Measurements from ENCODE around the gene ZNF469.

ZNF469 gene

DNA sequence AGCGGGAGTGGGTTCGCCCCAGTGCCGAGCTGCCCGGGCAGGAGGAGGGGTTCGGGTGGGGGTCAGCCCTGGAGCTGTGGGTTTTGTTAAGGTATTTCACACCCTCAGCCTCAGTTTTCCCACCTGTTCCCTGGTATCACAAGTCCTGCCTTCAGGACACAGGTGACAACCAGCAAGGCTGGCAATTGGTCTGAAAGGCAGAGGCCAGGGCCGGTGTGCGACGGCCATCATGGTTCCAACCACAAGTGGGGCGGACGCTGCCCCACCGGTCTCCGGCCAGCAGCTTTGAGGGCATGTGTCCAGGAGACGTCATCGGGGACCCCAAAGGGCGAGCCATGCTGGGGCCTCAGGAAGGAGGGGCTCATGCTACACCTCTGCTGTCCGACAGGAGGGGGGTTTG is 10.8 kb downstream of the ZNF469 start:
- TF ChIP-seq, protein P1, sequence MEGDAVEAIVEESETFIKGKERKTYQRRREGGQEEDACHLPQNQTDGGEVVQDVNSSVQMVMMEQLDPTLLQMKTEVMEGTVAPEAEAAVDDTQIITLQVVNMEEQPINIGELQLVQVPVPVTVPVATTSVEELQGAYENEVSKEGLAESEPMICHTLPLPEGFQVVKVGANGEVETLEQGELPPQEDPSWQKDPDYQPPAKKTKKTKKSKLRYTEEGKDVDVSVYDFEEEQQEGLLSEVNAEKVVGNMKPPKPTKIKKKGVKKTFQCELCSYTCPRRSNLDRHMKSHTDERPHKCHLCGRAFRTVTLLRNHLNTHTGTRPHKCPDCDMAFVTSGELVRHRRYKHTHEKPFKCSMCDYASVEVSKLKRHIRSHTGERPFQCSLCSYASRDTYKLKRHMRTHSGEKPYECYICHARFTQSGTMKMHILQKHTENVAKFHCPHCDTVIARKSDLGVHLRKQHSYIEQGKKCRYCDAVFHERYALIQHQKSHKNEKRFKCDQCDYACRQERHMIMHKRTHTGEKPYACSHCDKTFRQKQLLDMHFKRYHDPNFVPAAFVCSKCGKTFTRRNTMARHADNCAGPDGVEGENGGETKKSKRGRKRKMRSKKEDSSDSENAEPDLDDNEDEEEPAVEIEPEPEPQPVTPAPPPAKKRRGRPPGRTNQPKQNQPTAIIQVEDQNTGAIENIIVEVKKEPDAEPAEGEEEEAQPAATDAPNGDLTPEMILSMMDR (conservative IDR thresholded peaks at IDR 0.05; ENCODE audit: low read depth, low read length) = no peak
- DNase-seq (ENCODE audit: low read depth) = no peak

DNA sequence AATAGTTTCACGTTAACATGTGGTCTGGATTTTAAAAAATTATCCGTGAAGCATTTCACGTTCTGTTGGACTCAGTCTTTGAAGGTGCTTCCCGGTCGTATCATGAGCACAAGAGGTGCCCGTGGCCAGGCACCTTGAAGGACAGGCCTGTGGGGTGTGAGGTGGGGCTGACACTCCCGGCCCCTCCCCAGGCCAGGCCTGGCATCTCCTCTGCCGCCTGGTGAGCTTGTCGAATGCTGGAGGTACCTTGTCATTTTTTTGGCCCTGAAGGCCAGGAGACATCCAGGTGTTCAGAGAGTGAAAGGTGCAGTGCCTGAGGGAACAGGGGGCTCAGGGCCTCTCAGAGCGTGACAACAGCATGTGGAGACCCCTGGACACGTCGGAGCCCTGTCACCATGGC is 11.7 kb downstream of the ZNF469 start:
- TF ChIP-seq, protein P1 (conservative IDR thresholded peaks at IDR 0.05; ENCODE audit: low read depth, low read length) = no peak
- H3K4me3 ChIP-seq (ENCODE audit: low read depth, low read length) = no peak overlapping the region
- DNase-seq (ENCODE audit: low read depth) = no peak

More for the DNA sequence above, 10.8 kb downstream of the ZNF469 start:
- H3K4me3 ChIP-seq (ENCODE audit: low read depth, low read length) = no peak overlapping the region

DNA sequence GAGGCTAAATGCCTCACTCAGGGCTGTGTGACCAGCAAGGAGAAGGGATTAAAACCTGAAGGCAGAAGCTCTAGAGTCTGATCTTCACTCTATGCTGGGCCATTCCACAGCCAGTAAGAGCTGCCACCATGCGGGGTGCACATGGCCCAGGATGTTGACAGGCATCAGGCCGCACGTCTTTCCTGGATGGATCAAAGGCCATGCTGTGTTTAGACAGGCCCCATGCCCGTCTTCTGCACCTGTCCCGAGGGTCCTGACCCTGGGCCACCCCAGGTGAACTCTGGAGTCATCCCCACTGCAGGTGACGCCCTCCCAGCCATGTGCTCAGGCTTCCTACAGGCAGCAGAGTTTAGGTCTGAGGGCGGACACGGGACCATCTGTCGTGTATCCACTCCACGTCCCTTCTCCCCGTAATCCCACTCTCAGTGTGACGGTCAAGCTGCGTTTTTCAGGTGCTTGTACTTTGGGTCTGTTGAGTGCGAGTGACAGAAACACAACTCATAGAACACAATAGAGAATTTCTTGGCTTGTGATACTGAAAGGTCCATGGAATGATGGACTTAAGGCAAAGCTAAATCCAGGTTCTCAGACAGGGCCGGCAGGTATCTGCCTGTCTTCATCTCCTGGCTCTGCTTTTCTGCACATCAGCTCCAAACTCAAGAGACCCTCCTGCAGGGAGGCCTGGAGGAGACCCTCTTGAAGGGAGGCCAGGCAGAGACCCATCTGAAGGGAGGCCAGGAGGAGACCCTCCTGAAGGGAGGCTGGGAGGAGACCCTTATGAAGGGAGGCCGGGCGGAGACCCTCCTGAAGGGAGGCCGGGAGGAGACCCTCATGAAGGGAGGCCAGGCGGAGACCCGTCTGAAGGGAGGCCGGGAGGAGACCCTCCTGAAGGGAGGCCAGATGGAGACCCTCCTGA is 13.2 kb downstream of the ZNF469 start:
- H3K4me3 ChIP-seq (ENCODE audit: low read depth, low read length) = no peak overlapping the region
- TF ChIP-seq, protein P1 (conservative IDR thresholded peaks at IDR 0.05; ENCODE audit: low read depth, low read length) = no peak

DNA sequence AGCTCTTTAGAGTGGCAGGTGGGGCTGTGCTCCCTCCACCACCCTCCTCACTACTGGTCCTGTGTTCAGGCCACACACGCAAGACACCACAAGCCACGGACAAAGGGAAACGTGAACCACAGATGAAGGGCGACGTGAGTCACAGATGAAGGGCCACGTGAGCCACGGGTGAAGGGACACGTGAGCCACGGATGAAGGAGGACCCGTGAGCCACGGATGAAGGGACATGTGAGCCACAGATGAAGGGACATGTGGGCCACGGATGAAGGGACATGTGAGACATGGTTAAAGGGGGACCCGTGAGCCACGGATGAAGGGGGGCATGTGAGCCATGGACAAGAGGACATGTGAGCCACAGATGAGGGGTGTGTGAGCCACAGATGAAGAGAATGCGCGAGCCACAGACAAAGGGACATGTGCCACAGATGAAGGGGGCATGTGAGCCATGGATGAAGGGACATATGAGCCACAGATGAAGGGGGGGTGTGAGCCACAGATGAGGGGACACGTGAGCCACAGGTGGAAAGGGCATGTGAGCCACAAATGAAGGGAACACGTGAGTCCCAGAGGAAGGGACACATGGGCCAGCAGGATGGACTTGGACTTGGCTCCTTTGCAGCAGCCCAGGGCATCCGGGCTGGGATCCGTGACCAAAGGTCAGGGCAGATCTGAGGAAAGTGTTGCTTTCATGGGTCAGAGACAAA is 15.6 kb downstream of the ZNF469 start:
- no peak for DNase-seq (ENCODE audit: low read depth)
- no peak overlapping the region for H3K4me3 ChIP-seq (ENCODE audit: low read depth, low read length)
- TF ChIP-seq, protein P1 (conservative IDR thresholded peaks at IDR 0.05; ENCODE audit: low read depth, low read length) = no peak

More for the DNA sequence above, 13.2 kb downstream of the ZNF469 start:
- no peak for DNase-seq (ENCODE audit: low read depth)

DNA sequence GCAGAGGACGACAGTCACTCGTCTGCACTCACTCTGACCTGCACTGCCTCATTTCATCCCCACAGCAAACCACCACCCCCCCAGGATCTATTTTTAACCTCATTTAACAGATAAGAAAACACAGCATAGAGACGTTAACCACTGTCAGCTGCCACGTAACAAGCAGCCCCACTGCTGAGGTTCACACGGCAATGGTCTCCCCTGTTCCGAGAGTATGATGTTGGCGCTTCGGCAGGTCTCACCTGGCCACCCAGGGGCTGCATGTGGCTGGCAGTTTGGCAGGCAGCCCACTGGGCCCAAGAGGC is 16.1 kb downstream of the ZNF469 start:
- no peak overlapping the region for H3K4me3 ChIP-seq (ENCODE audit: low read depth, low read length)
- TF ChIP-seq, protein P1 (conservative IDR thresholded peaks at IDR 0.05; ENCODE audit: low read depth, low read length) = no peak
- DNase-seq (ENCODE audit: low read depth) = no peak

DNA sequence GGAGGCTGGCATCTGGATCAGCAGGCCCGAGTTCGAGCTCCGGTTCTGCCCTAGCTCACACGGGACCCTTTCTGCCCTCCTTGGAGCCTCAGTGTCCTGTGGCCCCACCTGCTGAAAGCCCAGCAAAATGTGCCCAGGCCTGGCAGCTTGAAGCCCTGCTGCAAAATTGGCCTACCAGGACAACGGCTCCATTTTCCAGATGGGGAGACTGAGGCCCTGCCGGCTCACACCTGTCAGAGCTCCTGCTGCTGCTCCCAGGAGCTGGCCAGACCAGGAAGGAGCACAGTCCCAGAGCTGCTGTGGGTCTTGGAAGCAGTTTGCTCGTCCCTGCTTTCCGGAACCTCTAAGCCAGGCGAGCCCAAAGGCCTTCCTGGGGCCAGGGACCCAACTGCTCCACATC is 17.4 kb downstream of the ZNF469 start:
- no peak overlapping the region for H3K4me3 ChIP-seq (ENCODE audit: low read depth, low read length)
- no peak for DNase-seq (ENCODE audit: low read depth)
- TF ChIP-seq, protein P1 (conservative IDR thresholded peaks at IDR 0.05; ENCODE audit: low read depth, low read length) = no peak

Measured in choroid plexus epithelial cell (primary cell).